Endothelial cell of umbilical vein (primary cell): Measurements from ENCODE around the gene SNX30.

ENCODE experiments used
- CTCF ChIP-seq, 2 donors: IDR thresholded peaks; 1 replicate in 1 of 2; 2 replicates in 1 of 2; pipeline ENCODE4 v1.5.1; 2011; ENCODE audit warnings: low read length in 2 of 2, mild to moderate bottlenecking in 2 of 2, moderate library complexity in 2 of 2, control low read depth in 1 of 2, inconsistent platforms in 1 of 2, low read depth in 1 of 2; ENCODE audit not compliant: insufficient read depth in 1 of 2; ENCODE audit errors: extremely low read depth in 1 of 2
- EZH2 ChIP-seq: IDR thresholded peaks from 2 replicates; pipeline ENCODE4 v1.6.1; 2012; ENCODE audit warnings: borderline replicate concordance, low read depth, mild to moderate bottlenecking, moderate library complexity, low read length, inconsistent platforms; ENCODE audit not compliant: severe bottlenecking
- FOS ChIP-seq: IDR thresholded peaks from 2 replicates; pipeline ENCODE4 v1.6.1; 2011; ENCODE audit warnings: mild to moderate bottlenecking, low read length, moderate library complexity, borderline replicate concordance; ENCODE audit not compliant: insufficient read depth
- MYC ChIP-seq: IDR thresholded peaks from one replicate; pipeline ENCODE4 v1.6.1; 2011; ENCODE audit warnings: mild to moderate bottlenecking, low read depth, low read length
- POLR2A ChIP-seq: IDR thresholded peaks from 2 replicates; pipeline ENCODE4 v1.6.1; 2012; ENCODE audit warnings: low read depth, mild to moderate bottlenecking, control low read depth, low read length
- POLR2AphosphoS5 ChIP-seq: IDR thresholded peaks from 2 replicates; pipeline ENCODE4 v1.6.1; 2012; ENCODE audit warnings: low read depth, mild to moderate bottlenecking, control low read depth, low read length, moderate library complexity; ENCODE audit not compliant: insufficient read depth
- TF ChIP-seq, protein P1 (sequence below): IDR thresholded peaks from 2 replicates; pipeline ENCODE4 v1.6.1; 2011; ENCODE audit not compliant: insufficient read depth, insufficient read length

GRCh38 chr9:112717661-112718331 lies 32.8 kb upstream of the SNX30 start, which contains the start of gene INIP:
- no peak for TF ChIP-seq CTCF (IDR thresholded peaks at IDR 0.05; ENCODE audit: extremely low read depth in 1 of 2, insufficient read depth in 1 of 2, low read depth in 1 of 2, low read length in 2 of 2)
- peak; percentile 58 for TF ChIP-seq POLR2AphosphoS5
- TF ChIP-seq MYC: no peak
- TF ChIP-seq POLR2A: peak; percentile 66
- TF ChIP-seq EZH2: no peak
- peak; percentile 4 for TF ChIP-seq FOS
- TF ChIP-seq, protein P1, sequence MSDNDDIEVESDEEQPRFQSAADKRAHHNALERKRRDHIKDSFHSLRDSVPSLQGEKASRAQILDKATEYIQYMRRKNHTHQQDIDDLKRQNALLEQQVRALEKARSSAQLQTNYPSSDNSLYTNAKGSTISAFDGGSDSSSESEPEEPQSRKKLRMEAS: no peak
